ENCODE measurements around the gene PIGV.
"Not testable (repeated sequence)": the region's sequence is repeated elsewhere in the genome, so short reads cannot be mapped to it uniquely, and the experiment has no call there.

Gene PIGV

DNA sequence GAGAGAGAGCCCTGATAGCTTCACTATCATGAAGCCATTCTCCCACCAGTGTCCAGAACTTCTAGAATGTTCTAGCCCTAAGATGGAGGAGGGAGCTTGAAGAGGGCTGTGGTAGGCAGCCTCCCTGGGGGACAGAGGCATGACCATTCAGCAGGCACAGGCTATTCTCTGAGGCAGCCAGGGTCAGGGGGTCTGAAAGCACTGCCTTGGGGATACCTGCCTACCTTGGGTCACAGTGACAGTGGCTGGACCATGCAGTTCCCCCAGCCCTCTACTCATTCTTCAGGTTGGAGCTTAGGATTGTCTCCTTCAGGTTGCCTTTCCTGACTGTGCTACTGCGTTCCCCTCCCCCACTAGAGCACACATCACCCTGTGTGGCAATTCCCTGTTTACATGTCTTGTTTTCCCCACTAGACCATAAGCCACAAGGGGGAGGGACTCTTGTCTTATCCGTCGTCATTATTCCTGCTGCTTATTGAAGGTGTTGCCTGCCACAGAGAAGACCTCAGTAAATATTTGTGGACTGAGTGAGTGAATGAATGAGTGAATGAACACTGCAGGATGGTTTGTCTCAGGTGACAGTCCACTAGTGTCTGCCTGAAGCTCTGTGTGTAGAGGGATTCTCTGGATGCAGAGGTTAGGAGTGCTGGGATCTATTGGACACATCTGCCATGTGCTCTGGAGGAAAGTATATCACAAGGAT, 43.9 kb downstream of the PIGV start:
- FAIRE-seq (no peak), DNase-seq (ENCODE audit: low spot score) (no peak)

GRCh38 chr1:26832249-26832960, 44.7 kb downstream of the PIGV start:
- FAIRE-seq = no peak
- DNase-seq (ENCODE audit: low spot score) = no peak

DNA sequence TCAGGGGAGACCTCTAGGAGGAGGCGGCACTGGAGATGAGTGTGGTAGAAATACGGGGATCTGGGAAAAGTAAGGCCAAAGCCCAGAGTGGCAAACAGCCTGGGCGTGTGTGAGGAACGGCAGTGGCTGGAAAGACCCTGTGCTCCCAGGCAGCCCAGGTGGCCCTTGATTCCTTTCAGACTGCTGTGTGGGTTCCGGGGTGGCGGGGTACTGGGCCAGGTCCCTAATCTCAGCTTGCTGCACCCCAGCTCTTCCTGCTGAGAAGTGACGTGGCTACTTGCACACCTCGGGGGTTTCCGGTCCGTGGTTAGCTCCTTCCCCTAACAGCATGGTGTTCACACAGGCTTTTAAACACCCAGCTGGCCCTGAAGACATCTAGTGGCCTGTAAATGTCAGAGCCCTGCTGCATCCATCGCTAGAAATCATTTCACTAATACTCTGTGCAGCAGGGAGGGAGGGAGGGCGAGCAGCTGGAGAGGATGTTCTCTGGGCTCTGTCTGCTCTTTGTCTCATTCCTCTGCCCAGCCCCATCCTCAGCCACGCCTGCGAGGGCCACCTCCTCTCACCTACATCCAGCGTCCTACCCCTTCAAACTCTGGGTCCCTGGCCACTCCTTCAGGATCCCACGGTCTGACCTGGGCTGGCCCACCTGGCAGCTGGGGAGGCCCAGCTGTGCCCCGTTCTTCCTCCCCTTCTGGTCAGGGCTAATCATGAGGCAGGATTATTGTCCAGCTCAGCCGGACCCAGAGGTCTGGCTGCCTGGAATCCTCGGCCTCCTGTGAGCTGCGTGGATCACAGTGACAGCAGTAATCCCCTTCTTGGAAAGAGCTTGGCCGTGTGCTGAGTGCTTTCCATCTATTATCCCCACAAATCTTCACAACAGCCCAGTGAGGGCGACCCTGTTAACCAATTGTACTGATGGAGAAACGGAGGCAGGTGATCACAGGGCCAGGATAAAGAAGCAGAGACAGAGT, 46.0 kb downstream of the PIGV start:
- DNase-seq (ENCODE audit: low spot score) = no peak
- no peak for FAIRE-seq

GRCh38 chr1:26837665-26838064, 49.9 kb downstream of the PIGV start:
- DNase-seq (ENCODE audit: low spot score); FAIRE-seq: not testable (repeated sequence)

GRCh38 chr1:26838474-26839338, 51.0 kb downstream of the PIGV start:
- FAIRE-seq (no peak), DNase-seq (ENCODE audit: low spot score) (no peak)

- DNase-seq (ENCODE audit: low spot score) (no peak), FAIRE-seq (no peak)
Observed at GRCh38 chr1:26839339-26839722, 51.6 kb downstream of the PIGV start.

DNA sequence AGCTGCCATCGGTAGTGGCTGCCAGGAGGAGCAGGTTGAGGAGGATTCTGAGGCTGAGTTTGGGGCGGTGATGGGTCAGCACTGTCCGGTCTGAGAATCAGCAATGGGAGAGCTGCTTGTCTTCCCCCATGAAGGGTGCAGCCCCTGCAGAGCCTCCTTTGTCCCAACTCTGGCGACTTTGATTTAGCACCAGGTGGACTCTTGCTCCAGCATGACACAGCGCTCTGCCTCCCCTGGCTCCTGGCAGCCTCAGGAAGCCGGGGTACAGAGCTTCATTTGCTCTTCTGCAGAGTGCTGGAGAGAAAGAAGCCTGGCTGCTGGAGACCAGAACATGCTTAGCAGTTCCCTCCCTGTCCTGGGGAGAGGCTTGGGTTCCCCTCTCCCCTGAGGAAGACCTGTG, 52.0 kb downstream of the PIGV start:
- DNase-seq (ENCODE audit: low spot score) (no peak), FAIRE-seq (no peak)

GRCh38 chr1:26844424-26845196, 56.9 kb downstream of the PIGV start:
- FAIRE-seq = no peak
- DNase-seq (ENCODE audit: low spot score) = no peak

- not testable (repeated sequence) for DNase-seq (ENCODE audit: low spot score); FAIRE-seq
Observed at GRCh38 chr1:26847826-26848225, 60.1 kb downstream of the PIGV start.
